SKM-1 (cell line): ENCODE data around the gene FGF5.
"Not testable (repeated sequence)": the region's sequence is repeated elsewhere in the genome, so short reads cannot be mapped to it uniquely, and the experiment has no call there.

Source experiments
- DNase-seq: peaks from one replicate; lab custom pipeline; 2025; ENCODE audit not compliant: unreplicated experiment; lab: John Stamatoyannopoulos, UW

Gene FGF5, protein sequence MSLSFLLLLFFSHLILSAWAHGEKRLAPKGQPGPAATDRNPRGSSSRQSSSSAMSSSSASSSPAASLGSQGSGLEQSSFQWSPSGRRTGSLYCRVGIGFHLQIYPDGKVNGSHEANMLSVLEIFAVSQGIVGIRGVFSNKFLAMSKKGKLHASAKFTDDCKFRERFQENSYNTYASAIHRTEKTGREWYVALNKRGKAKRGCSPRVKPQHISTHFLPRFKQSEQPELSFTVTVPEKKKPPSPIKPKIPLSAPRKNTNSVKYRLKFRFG

DNA sequence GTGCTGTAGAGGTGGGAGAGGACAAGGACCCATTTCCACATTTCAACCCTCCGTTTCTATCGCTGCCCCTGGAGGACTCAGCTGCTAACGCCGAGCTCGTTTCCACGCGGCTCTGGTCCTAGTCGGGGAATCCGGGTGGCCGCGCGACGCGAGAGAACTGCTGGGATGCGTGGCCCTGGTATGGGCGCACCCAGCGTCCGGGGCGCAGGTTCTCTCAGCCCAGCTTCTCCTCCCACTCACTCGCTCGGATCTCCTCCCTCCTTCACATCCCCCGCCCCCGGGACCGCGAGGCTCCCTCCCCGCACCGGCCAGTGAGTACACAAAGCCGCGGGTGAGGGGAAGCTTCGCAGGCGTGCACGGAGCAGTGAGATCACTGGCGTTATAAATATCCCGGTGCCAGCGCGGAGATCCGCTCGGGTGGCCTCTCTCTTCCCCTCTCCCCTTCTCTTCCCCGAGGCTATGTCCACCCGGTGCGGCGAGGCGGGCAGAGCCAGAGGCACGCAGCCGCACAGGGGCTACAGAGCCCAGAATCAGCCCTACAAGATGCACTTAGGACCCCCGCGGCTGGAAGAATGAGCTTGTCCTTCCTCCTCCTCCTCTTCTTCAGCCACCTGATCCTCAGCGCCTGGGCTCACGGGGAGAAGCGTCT, at the start of gene FGF5:
FGF5 (plus strand) TSS at position 412 of the 649 bp plus-strand sequence; CDS start at position 573, 161 bp downstream.
- DNase-seq, result peak; percentile 55

DNA sequence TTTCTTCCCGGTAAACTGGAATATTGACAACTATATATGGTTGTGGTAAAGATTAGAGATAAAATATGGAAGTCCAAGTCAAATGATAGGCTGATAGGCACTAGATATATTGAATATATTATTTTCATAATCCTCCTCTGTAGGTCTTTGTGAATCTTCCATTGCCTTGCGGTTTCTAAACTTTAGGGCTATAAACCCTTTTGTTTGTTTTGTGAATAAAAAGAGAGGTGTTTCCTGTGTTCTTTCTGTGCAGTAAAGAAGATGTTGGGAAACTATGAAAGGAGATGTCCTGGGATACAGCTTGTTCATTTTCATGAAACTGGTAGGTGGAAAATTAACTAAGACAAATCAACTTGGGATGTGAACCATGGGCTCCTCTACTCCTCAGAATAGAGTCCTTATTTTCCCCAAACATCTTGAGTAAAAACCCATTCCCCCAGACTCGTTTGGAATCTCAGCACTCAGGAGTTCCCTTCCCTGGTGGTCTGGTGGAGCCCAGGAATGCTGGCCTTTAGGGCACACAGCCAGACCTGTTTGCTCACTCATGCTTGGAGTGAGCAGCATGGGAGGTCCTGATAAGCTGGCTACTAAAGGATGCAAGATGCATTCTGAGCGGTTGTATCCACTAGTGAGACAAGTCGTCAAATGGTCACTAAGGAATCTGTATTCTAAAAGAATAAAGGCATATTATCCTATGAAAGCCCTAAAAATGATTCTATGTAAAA, 47.0 kb upstream of the FGF5 start:
- no peak for DNase-seq

DNA sequence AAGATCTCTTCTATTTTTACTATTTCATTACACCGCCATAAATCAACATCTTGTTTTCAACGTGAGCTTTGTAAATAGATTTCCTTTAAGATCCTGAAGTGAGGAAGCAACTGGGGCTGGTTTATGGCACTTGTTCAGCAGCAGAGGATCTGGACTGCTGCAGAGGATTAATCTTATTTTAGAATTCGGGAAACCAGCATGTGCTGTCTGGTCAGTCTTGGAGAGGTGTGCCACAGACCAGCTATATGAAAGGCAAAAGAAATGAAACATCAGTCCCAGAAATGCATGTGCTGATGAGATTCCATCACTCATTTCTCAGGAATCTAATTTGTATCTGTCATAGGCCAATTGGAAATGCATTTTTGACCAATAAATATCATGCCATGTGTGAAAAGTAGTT, 45.8 kb upstream of the FGF5 start:
- no peak for DNase-seq

DNA sequence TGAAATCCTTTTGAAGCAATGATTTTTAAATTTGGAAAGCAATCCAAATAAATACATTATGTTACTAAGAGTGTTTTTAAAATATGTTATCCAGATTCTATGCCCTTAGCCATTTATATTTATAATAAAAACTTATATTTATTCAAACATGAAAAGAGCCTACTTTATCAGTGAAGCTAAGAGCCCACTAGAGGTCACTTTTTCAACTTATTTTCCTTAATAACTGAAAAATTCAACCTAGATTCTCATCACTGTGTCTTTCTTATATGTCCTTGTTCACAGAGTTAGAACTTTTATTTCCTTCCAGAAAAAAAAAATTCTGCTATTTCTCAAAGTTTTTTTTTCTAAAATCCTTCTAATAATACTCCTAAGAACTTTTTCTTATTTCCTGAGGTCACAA, 45.3 kb upstream of the FGF5 start:
- no peak for DNase-seq

DNA sequence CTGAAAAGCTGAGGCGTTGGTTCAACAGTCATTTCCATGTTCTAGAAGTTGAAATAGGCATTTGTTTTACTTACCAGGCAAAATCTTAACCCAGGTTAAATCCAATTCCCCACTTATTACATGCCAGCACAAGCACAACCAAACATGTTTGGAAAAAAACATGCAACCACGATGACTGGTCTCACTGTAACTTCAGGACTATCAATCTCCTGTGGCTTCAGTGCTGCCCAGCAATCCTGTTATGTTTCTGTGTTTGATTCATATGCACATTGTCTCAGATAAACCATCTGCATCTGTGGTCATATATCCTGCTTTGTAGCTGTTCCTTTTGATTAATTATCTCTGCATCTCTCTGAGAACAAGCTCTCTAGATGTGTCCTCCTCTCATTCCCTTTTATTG, 40.9 kb upstream of the FGF5 start:
- no peak for DNase-seq

DNA sequence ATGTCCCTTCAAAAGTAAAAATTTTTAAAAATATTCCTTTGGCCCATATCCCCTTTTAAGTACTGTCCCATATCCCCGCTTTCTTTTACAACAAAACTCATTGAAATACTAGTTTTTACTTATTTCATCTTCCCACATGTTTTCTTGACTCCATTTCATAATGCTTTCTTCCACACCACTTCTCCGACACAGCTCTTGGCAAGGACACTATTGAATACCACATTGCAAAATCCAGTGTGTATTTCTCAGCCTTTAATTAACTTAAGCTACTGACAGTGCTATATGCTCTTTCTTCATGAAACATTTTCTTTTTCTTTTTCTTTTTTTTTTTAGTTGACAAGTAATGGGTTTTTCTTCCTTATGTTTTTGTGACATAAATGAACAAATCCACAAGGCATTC, 40.4 kb upstream of the FGF5 start:
- no peak for DNase-seq

DNA sequence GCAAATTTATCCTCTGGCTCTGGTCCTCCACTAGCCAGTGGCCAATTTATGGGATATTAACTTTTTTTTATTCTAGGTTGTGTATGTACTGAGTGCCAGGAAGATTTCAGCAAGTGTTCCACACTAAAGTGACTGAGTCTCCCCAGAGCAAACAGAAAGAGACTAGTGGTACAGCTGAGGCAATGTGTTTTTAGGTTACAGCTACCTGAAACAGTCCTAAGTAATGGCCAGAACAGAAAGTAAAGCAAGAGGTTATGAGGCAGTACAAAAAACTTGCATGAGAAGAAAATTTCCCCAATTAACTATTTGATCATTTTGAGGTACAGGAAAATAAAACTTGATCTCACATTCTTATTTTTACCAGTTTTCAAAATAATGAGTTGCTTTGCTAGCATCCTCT, 38.0 kb upstream of the FGF5 start:
- DNase-seq, result no peak

DNA sequence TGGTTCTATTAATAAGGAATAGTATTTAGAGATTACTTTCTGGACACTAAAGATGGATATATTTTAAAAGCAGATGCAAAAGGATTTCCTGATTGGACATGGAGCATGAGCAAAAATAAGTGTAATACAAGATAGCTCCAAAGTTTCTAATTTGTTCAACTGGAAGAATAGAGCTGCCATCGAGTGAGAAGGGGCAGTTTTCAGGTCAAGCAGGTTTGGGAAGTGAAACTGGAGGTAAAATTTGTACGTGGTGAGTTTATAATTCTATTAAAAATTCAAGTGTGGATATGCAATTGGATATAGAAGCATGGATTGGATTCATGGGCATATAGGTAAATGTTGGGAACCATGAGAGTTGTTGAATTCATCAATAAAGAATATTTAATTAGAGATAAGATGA, 37.3 kb upstream of the FGF5 start:
- no peak for DNase-seq

DNA sequence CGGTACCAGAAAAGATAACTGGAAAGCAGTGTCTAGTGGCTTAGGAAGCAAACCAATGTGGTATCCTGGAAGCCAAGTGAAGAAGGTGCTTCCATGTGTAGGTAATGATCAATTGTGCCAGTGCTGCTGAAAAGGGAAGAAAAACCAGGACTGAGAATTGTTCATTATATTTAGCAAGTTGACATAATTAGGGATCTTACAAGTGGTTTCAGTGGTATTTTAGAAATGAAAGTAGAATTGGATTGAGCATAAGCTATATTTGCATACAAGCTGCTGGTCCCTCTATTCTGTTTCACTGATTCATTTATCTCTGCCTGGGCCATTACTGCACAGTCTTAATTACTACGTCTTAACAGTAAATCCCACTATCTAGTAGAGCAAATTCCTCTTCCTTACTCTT, 36.9 kb upstream of the FGF5 start:
- no peak for DNase-seq

DNA sequence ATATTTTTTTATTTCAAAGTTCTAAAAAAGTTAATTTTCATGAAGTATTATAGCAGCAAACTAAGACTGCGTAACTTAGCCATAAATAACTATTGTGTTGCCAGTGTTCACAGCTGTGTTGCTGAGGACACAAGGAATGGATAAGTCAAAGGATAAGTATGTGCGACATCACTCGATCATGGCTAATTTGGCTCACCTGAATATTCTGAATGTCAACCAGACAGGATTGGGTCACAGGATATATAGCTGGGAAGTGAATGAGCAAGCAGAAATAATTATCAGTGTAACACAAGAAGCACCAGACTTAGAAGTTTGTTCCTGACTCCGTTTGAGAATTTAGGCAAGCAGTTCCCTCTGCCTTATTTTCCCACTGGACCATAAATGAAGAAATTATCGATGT, 35.3 kb upstream of the FGF5 start:
- DNase-seq, result no peak

DNA sequence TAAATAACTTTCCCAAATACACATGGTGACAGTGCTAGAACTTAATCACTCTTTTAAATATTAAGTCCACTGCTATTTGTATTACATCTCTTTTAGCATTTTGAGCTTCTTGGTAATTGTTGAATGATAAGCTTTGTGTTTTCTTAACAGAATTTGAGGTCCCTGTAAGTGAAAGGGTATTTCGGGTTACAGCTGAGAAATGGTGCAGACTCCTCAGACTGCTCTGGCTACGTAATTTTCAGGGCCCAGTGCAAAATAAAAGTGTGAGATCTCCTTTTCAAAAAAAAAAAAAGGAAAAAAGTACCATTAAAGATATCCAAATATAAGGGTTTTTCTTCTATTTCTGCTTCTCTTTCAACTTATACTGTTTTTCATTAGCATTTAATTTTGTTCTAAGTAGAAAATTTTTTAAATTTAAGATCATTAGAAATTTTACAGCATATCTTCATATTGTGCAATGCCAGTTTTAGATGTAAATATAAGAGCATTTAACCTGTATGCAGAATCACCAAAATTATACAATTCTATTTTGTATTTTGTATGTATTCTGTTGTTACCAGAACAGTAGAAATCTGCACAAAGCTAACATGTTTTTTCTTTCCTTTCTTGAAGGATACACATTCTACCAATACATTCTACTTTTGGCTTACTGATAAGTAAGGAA, 33.6 kb upstream of the FGF5 start:
- no peak for DNase-seq

DNA sequence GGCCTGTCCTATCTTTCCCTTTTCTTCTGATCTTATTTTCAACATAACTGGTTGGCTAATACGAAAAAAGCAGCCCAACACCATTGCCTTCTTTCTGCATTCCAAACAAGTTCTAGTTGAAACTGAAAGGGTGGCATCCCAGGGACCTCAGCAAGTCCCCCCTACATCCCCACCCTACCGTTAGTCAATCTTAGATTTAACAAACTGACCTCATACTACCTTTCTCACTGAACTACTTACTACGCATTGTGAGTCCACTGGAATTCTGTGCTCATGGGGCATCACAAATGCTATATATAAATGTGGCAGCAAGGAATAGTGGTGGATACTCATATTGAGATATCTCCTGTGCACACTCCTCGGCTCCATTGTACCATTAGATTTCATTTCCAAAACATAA, 33.1 kb upstream of the FGF5 start:
- no peak for DNase-seq

DNA sequence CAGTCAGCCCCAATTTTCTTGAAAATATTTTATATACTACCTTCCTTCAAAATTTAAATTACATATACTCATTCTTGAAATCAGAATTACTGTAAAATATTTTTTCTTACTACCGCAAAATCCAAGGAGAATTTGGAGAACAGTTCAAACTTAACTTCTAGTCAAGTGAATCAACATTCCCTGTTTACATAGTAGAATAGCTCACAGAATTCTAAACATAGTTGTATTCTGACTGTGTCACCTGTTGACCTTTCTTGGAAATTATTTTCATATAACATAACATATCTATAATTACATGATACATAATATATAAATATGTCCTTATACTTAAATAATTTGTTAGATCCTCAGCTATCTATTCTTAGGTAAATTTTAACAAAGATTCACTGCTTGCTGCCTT, 31.0 kb upstream of the FGF5 start:
- no peak for DNase-seq

DNA sequence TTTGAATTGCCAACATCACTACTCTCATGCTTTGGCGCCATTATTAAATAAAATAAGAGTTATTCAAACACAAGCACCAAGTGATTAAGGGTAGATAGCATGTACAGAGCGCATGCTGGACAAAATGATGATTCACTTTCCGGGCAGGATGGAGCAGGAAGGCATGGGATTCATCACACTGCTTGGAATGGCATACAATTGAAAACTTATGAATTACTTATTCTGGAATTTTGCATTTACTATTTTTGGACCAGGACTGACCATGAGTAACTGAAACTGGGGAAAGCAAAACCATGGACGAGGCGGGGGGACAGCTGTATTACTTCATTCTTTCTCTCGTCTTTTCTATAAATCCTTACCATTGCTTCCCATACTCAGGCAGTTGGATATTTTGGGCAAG, 28.5 kb upstream of the FGF5 start:
- DNase-seq, result no peak

DNA sequence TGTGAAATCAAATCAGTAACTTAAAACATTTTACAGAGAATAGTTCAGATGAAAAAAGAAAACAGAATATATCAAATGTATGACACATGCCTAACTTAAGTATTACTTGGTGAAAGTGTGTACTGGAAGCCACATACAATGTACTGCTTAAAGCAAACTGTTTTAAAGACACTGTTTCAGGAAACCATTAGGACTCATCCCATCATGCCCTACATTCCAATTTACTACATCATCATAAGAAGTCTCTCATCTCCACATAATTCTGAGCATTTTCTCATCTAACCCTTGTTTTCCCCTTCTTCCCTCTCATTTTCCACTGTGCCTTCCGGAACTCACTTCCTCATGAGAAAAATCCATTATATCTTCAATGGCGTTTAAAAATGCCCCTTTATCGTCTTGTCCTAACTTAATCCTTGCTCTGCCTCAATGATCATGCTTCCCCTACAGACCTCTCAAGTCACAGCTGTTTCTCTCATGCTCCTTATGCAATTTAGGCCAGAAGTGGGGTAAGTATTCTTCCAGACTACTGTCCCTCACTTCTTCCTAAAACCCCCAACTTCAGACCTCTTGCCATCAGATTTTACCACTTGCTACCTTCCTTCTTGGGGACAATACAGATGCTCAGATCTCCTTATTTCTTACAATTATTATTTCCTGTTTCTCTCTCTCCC, 26.8 kb upstream of the FGF5 start:
- no peak for DNase-seq

DNA sequence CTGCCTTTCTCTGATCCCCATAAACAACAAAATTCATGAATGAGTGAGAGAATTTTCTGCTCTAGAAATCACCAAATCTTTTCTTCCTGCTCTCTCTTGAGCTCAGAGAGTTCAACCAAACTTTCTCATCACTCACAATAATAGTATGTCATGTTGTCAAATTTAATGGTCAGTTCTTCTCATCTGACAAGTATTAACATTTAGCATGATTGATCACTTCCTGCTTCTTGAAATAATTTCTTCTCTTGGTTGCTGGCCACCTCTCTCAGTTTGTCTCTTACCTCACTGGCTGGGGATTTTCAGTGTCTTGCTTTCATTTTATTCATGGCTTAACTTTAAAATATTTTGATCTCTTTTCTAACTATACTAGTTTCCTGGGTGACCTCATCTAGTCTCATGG, 25.5 kb upstream of the FGF5 start:
- no peak for DNase-seq

DNA sequence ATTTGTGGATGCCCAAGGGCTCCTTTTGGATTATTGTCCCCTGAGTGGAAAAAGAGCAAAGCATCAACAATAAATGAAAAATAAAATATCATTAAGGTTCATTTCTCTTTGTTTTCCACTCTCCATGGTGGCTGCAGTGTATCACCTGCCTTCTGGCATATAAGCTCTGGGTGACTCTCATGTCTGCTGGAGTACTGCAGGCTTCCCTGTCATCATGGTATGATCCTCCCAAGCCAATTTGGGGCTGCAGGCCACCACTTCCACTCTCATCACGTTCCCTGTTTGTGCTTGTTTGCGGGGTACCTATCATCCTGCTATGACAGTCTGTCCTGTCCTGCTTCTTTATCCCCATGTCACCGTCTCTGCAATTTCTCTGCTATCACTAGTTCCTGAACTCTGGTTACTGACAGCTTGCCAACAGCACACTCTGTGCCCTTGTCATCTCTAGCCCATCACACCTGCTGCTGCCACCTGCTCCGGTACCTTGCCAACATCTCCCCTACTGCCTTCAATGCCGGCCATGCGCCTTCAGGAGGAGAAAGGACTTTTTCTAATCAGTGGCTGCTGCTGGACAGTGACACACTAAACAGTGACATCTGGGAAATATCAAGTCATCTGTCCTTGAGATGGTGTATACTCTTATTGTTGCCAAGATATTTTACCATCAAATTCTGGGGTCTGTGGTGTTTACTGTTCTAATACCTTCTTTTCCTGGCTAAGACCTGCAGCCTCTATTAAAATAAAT, 23.0 kb upstream of the FGF5 start:
- no peak for DNase-seq

DNA sequence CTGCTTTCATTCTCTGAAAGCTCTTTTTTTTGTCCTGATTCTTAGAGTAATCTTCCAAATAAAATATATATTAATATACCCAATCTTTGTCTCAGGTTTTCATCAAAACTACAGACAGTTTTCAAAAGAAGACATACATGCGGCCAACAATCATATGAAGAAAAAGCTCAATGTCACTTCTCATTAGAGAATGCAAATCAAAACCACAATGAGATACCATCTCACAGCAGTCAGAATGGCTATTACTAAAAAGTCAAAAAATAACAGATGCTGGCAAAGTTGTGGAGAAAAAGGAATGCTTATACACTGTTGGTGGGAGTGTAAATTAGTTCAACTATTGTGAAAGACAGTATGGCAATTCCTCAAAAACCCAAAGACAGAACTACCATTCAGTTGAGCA, 19.0 kb upstream of the FGF5 start:
- not testable (repeated sequence) for DNase-seq

DNA sequence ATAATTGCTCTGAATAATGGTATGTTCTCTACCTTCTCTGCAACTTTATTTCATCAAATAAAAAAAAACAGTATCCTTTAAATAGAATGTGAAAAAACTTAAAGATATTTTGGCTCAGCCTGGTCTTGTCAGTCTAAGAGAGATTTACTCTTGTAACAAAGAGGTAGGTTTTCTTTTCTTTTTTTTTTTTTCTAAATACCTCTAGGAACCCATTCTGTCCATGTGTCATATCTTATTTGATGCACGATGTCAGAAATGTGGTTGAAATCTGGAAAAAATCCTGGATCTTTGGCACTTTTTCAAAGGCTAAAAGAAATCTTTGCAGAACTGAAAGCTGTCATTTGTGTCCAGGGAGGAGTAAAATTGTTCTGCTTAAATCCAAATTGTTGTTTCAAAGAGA, 17.3 kb upstream of the FGF5 start:
- DNase-seq, result no peak

DNA sequence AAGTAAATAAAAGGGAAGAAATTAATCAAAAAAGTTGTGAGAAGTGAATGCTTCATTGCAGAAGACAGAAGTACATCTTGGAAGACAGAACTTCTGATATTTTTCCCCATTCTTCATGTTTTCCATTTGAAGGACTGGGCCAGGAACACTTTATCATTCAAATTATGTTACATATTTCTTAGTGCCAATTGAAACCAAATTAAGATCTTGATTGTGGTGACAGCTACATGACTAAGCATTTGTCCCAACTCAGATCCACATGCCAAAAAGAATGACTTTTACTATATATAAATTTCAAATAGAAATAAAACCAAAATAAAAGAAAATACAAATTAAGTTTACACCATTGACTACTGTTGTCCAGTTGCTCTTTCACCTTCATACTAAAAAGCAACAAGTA, 14.0 kb upstream of the FGF5 start:
- DNase-seq, result no peak

DNA sequence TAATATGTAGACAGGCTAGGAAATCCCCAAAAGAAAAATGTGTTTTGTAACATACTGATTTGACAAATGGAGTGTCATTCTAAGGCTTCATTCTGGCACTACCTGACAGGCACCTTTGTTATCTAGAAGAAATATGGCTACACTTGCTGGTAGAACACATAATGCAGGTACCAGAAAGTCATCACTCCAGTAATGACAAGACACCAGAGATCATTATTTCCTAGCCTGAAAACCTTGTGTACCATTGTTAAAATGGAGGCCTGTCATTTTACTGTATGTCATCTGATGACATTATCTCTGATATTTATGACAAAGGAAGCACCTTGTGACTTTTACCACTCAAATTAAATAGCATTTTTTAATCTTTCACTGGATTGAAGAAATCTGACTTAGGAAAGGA, 13.5 kb upstream of the FGF5 start:
- no peak for DNase-seq
